GM12878 (cell line): ENCODE data around the gene PPP1R9B. TPM values are rescaled to one million over a fixed set of nuclear protein-coding genes. Genes with fewer than 3 reads are reported as not detected.

Experiments
- ATF3 ChIP-seq: IDR thresholded peaks from 2 replicates; pipeline ENCODE4 v1.6.1; 2011; ENCODE audit warnings: low read depth, mild to moderate bottlenecking, low read length, moderate library complexity, borderline replicate concordance; ENCODE audit errors: extremely low read depth
- BRCA1 ChIP-seq: IDR thresholded peaks from 2 replicates; pipeline ENCODE4 v1.6.1; 2011; ENCODE audit warnings: low read depth, low read length, improper control_type of control experiment
- CREM ChIP-seq: IDR thresholded peaks from 2 replicates; pipeline ENCODE4 v1.6.1; 2014; ENCODE audit warnings: antibody characterized with exemption, low read depth
- EED ChIP-seq: sonication (generic); IDR thresholded peaks from 2 replicates; pipeline ENCODE4 v1.6.1; 2016; ENCODE audit warnings: antibody characterized with exemption, low read depth
- FOXK2 ChIP-seq: fragments of 450-650 bp; IDR thresholded peaks from 2 replicates; pipeline ENCODE4 v1.6.1; 2017; ENCODE audit warnings: mild to moderate bottlenecking, moderate library complexity
- IKZF2 ChIP-seq, 2 experiments: fragments of 450-650 bp; IDR thresholded peaks; 2 replicates each; pipeline ENCODE4 v1.6.1; 2017; ENCODE audit warnings: mild to moderate bottlenecking in 2 of 2, moderate library complexity in 2 of 2
- MAX ChIP-seq: IDR thresholded peaks from 2 replicates; pipeline ENCODE4 v1.6.1; 2012; ENCODE audit warnings: low read depth, low read length, improper control_type of control experiment
- PAX5 ChIP-seq: IDR thresholded peaks from 2 replicates; pipeline ENCODE4 v1.6.1; 2011; ENCODE audit warnings: low read depth, low read length, borderline replicate concordance
- SMAD5 ChIP-seq: IDR thresholded peaks from 2 replicates; pipeline ENCODE4 v1.6.1; 2016; ENCODE audit warnings: antibody characterized with exemption, low read depth
- ZNF207 ChIP-seq: fragments of 450-650 bp; IDR thresholded peaks from 2 replicates; pipeline ENCODE4 v1.6.1; 2014; ENCODE audit warnings: antibody characterized with exemption, mild to moderate bottlenecking, borderline replicate concordance
- ZNF592 ChIP-seq: fragments of 450-650 bp; IDR thresholded peaks from 2 replicates; pipeline ENCODE4 v1.6.1; 2017; ENCODE audit warnings: mild to moderate bottlenecking, moderate library complexity
- ZZZ3 ChIP-seq: IDR thresholded peaks from 2 replicates; pipeline ENCODE4 v1.6.1; 2011; ENCODE audit warnings: low read depth; ENCODE audit not compliant: control insufficient read depth, insufficient read length
- polyA plus RNA-seq, 11 experiments: library from polyadenylated mRNA; depleted of rRNA in 4 of 11; unstranded in 6 of 11; stranded (reverse) in 5 of 11; fragments of >200 nt; fragmentation: Nextera tagmentation in 4 of 11; fragmentation: Illumina TruSeq in 1 of 11; extraction: Ambion mirVana in 4 of 11; extraction: Trizol in 1 of 11; gene quantifications; 1 replicate in 1 of 11; 2 replicates in 10 of 11; pipeline versions ENCODE4 v1.2.1 to v1.2.3, GENCODE V29; 2011 to 2016; ENCODE audit warnings: inconsistent platforms in 2 of 11, missing spikeins in 2 of 11, low read depth in 1 of 11
- total RNA-seq, 4 experiments: library from RNA; depleted of rRNA in 3 of 4; stranded (reverse); fragments of >200 nt in 3 of 4; fragmentation: Illumina TruSeq in 1 of 4; extraction: Trizol in 1 of 4; gene quantifications; 2 replicates each; pipeline versions ENCODE4 v1.2.1 to v1.2.3, GENCODE V29; 2013 to 2021

Gene PPP1R9B
- total and polyA plus RNA-seq, 10 of the 15 experiments (the other 5 are each of a cell fraction or from before 2014, with no cell fraction given), result 0.20 to 107 (median 37.5) TPM

GRCh38 chr17:50100921-50101345, 49.5 kb downstream of the PPP1R9B start (continued):
- TF ChIP-seq MAX, result no peak
- no peak for TF ChIP-seq ATF3
- TF ChIP-seq BRCA1, result no peak
- TF ChIP-seq FOXK2, result no peak
- TF ChIP-seq PAX5, result no peak
- TF ChIP-seq CREM, result no peak
- TF ChIP-seq SMAD5, result no peak
- TF ChIP-seq ZNF592, result no peak
- no peak for TF ChIP-seq IKZF2 (IDR thresholded peaks at IDR 0.05)
- no peak for TF ChIP-seq ZNF207
- no peak for TF ChIP-seq ZZZ3
- no peak for TF ChIP-seq EED
- TF ChIP-seq, all 136 proteins: peak for 0
